Measurements from ENCODE around the gene KLHL2. TPM values are rescaled to one million over a fixed set of nuclear protein-coding genes. Genes with fewer than 3 reads are reported as not detected.

KLHL2 gene
- total RNA-seq, 2 donors from 2014 or later: 9.1 to 17.1 TPM

- DNase-seq (no peak), ATAC-seq (no peak)
- H3K27ac ChIP-seq: no peak overlapping the region
- H3K36me3 ChIP-seq (replicated peaks in 1 of 2; ENCODE audit: insufficient read depth in 1 of 2, low read depth in 2 of 2): no peaks in the 10 kb centered on the region
- no peak overlapping the region for H3K4me3 ChIP-seq
- no peaks in the 10 kb centered on the region for H3K9me3 ChIP-seq
- H3K4me1 ChIP-seq: peaks cover 25% of the 10 kb centered on the region
- 81% methylated on average over 1 of the region's 1 CpG for WGBS, 2 donors
- TF ChIP-seq POLR2A (IDR thresholded peaks at IDR 0.05): no peak
- no peak for TF ChIP-seq CTCF (IDR thresholded peaks at IDR 0.05)
- H3K27me3 ChIP-seq: no peaks in the 10 kb centered on the region
- intact Hi-C loops (cut with DNase I): no loop called here
Measured at GRCh38 chr4:165201806-165202205, 5.6 kb upstream of the KLHL2 start.

GRCh38 chr4:165203541-165204461 is 3.6 kb upstream of the KLHL2 start:
- Histone ChIP-seq H3K4me3 (no peak overlapping the region), H3K9me3 (no peaks in the 10 kb centered on the region), H3K36me3 (replicated peaks in 1 of 2; ENCODE audit: insufficient read depth in 1 of 2, low read depth in 2 of 2) (no peaks in the 10 kb centered on the region), H3K27me3 (no peaks in the 10 kb centered on the region), H3K27ac (no peak overlapping the region), H3K4me1 (peaks cover 35% of the 10 kb centered on the region)
- no peak for TF ChIP-seq POLR2A (IDR thresholded peaks at IDR 0.05)
- no peak for TF ChIP-seq CTCF (IDR thresholded peaks at IDR 0.05)
- DNase-seq (no peak), ATAC-seq (no peak)
- 75 to 77% methylated on average over 8 of the region's 8 CpGs for WGBS, 2 donors
- intact Hi-C loops (cut with DNase I): no loop called here

GRCh38 chr4:165204462-165204830 is 2.9 kb upstream of the KLHL2 start:
- Histone ChIP-seq H3K27me3 (no peaks in the 10 kb centered on the region), H3K9me3 (no peaks in the 10 kb centered on the region), H3K27ac (no peak overlapping the region), H3K36me3 (replicated peaks in 1 of 2; ENCODE audit: insufficient read depth in 1 of 2, low read depth in 2 of 2) (no peaks in the 10 kb centered on the region), H3K4me1 (peaks cover 34% of the 10 kb centered on the region), H3K4me3 (no peak overlapping the region)
- DNase-seq (no peak), ATAC-seq (no peak)
- 84 to 88% methylated on average over 3 of the region's 3 CpGs for WGBS, 2 donors
- TF ChIP-seq POLR2A (IDR thresholded peaks at IDR 0.05) (no peak), CTCF (IDR thresholded peaks at IDR 0.05) (no peak)
- intact Hi-C loops (cut with DNase I): no loop called here

- Histone ChIP-seq H3K27me3 (no peaks in the 10 kb centered on the region), H3K4me3 (peak overlapping the region in 1 of 2 donors; percentile 32), H3K36me3 (replicated peaks in 1 of 2; ENCODE audit: insufficient read depth in 1 of 2, low read depth in 2 of 2) (no peaks in the 10 kb centered on the region), H3K4me1 (peaks cover 25% of the 10 kb centered on the region), H3K27ac (peak overlapping the region; percentile 75 to 92 (median 85)), H3K9me3 (no peaks in the 10 kb centered on the region)
- 0% methylated on average over 7 to 28 of the region's 28 CpGs for WGBS, 2 donors
- intact Hi-C loops (cut with DNase I): no loop called here
- ATAC-seq (peak; percentile 39), DNase-seq (peak in 2 of 4 donors; percentile 22 to 29)
- TF ChIP-seq POLR2A (IDR thresholded peaks at IDR 0.05) (peak in 2 of 3 donors; percentile 12 to 37), CTCF (IDR thresholded peaks at IDR 0.05) (no peak)
Measured at GRCh38 chr4:165207016-165207430, 338 bp upstream of the KLHL2 start.

Data from body of pancreas (tissue), 4 donors.